Ishikawa (cell line): ENCODE measurements around the gene GOLGA5.

Experiments
- CEBPB ChIP-seq: IDR thresholded peaks from 2 replicates; pipeline ENCODE4 v1.6.1; 2012
- CREB1 ChIP-seq: IDR thresholded peaks from 2 replicates; pipeline ENCODE4 v1.6.1; 2012; ENCODE audit warnings: low read depth
- EGR1 ChIP-seq: IDR thresholded peaks from 2 replicates; pipeline ENCODE4 v1.6.1; 2012
- EP300 ChIP-seq: IDR thresholded peaks from 2 replicates; pipeline ENCODE4 v1.6.1; 2012; ENCODE audit warnings: borderline replicate concordance
- FOXM1 ChIP-seq: IDR thresholded peaks from 2 replicates; pipeline ENCODE4 v1.6.1; 2012; ENCODE audit warnings: low read depth, borderline replicate concordance
- MAX ChIP-seq: IDR thresholded peaks from 2 replicates; pipeline ENCODE4 v1.6.1; 2012
- NFIC ChIP-seq: IDR thresholded peaks from 2 replicates; pipeline ENCODE4 v1.6.1; 2012
- RAD21 ChIP-seq: IDR thresholded peaks from 2 replicates; pipeline ENCODE4 v1.6.1; 2012; ENCODE audit warnings: low read depth
- TAF1 ChIP-seq: IDR thresholded peaks from 2 replicates; pipeline ENCODE4 v1.6.1; 2012; ENCODE audit warnings: low read depth, mild to moderate bottlenecking
- TCF12 ChIP-seq: IDR thresholded peaks from 2 replicates; pipeline ENCODE4 v1.6.1; 2012; ENCODE audit warnings: low read depth
- TEAD4 ChIP-seq: IDR thresholded peaks from 2 replicates; pipeline ENCODE4 v1.6.1; 2012
- USF1 ChIP-seq: IDR thresholded peaks from 2 replicates; pipeline ENCODE4 v1.6.1; 2012
- YY1 ChIP-seq: IDR thresholded peaks from 2 replicates; pipeline ENCODE4 v1.6.1; 2012; ENCODE audit warnings: low read depth
- ZBTB7A ChIP-seq: IDR thresholded peaks from 2 replicates; pipeline ENCODE4 v1.6.1; 2012; ENCODE audit warnings: low read depth
- TF ChIP-seq, protein P1 (sequence below): IDR thresholded peaks from 2 replicates; pipeline ENCODE4 v1.6.1; 2012; ENCODE audit warnings: low read depth, mild to moderate bottlenecking

The GOLGA5 gene

GRCh38 chr14:92751819-92752218 is 42.3 kb upstream of the GOLGA5 start:
- TF ChIP-seq RAD21 (no peak), FOXM1 (no peak), MAX (no peak), TAF1 (no peak)

DNA sequence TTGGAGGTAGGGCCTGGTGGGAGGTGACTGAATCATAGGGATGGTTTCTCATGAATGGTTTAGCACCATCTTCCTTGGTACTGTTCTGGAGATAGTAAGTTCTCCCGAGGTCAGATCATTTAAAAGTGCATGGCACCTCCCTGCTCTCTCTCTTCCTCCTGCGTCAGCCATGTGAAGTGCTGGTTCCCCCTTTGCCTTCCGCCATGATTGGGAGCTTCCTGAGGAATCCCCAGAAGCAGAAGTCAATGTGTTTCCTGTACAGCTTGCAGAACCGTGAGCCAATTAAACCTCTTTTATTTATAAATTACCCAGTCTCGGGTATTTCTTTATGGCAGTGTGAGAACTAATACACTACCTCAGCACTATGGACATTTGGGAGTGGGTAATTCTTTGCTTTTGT is 40.9 kb upstream of the GOLGA5 start:
- TF ChIP-seq, protein P1, sequence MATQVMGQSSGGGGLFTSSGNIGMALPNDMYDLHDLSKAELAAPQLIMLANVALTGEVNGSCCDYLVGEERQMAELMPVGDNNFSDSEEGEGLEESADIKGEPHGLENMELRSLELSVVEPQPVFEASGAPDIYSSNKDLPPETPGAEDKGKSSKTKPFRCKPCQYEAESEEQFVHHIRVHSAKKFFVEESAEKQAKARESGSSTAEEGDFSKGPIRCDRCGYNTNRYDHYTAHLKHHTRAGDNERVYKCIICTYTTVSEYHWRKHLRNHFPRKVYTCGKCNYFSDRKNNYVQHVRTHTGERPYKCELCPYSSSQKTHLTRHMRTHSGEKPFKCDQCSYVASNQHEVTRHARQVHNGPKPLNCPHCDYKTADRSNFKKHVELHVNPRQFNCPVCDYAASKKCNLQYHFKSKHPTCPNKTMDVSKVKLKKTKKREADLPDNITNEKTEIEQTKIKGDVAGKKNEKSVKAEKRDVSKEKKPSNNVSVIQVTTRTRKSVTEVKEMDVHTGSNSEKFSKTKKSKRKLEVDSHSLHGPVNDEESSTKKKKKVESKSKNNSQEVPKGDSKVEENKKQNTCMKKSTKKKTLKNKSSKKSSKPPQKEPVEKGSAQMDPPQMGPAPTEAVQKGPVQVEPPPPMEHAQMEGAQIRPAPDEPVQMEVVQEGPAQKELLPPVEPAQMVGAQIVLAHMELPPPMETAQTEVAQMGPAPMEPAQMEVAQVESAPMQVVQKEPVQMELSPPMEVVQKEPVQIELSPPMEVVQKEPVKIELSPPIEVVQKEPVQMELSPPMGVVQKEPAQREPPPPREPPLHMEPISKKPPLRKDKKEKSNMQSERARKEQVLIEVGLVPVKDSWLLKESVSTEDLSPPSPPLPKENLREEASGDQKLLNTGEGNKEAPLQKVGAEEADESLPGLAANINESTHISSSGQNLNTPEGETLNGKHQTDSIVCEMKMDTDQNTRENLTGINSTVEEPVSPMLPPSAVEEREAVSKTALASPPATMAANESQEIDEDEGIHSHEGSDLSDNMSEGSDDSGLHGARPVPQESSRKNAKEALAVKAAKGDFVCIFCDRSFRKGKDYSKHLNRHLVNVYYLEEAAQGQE, result no peak
- TF ChIP-seq ZBTB7A (no peak), USF1 (no peak), TEAD4 (no peak), CEBPB (no peak), YY1 (no peak), EP300 (no peak), TCF12 (no peak), RAD21 (no peak)

GRCh38 chr14:92754966-92755365 is 39.1 kb upstream of the GOLGA5 start:
- no peak for TF ChIP-seq ZBTB7A
- TF ChIP-seq EP300, result no peak
- no peak for TF ChIP-seq RAD21
- TF ChIP-seq TCF12, result no peak
- TF ChIP-seq CREB1, result no peak
- TF ChIP-seq CEBPB, result no peak
- TF ChIP-seq TAF1, result no peak
- TF ChIP-seq FOXM1, result no peak
- no peak for TF ChIP-seq TEAD4
- TF ChIP-seq, protein P1, result no peak
- TF ChIP-seq USF1, result no peak
- no peak for TF ChIP-seq EGR1
- TF ChIP-seq YY1, result no peak
- TF ChIP-seq MAX, result no peak
- TF ChIP-seq NFIC, result no peak

DNA sequence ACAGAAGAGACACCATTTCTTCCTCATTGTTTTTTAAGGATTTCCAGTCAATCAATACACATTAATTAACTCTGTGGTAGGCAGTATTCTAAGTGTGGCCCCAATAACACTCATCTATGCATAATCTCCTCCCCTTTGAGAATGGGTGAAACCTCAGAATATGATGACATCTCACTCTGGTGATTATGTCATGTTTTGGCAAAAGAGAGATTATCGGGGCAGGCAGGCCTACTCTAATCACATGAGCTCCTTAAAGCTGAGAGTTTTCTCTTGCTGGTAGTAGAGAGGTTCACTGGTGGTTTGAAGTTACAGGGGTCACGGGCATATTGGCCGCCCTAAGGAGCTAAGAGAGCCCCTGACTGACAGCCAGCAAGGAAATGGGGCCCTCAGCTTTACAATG is 38.6 kb upstream of the GOLGA5 start:
- TF ChIP-seq CEBPB (no peak), TEAD4 (no peak), CREB1 (no peak), MAX (no peak)

GRCh38 chr14:92756446-92756845 is 37.7 kb upstream of the GOLGA5 start:
- TF ChIP-seq CREB1, result no peak
- no peak for TF ChIP-seq FOXM1
- TF ChIP-seq TEAD4, result no peak
- no peak for TF ChIP-seq ZBTB7A
- no peak for TF ChIP-seq TCF12
- TF ChIP-seq EP300, result no peak
- no peak for TF ChIP-seq TAF1
- TF ChIP-seq MAX, result no peak
- TF ChIP-seq YY1, result no peak
- TF ChIP-seq CEBPB, result no peak
- TF ChIP-seq NFIC, result no peak
- no peak for TF ChIP-seq USF1
- no peak for TF ChIP-seq RAD21
- TF ChIP-seq, protein P1, result no peak
- no peak for TF ChIP-seq EGR1
